ENCODE data around the gene DLG1. TPM values are rescaled to one million over a fixed set of nuclear protein-coding genes. Genes with fewer than 3 reads are reported as not detected.

Gene DLG1
- total and polyA plus RNA-seq, 2 of the 4 experiments (the other 2 are of a cell fraction), result 21.2 to 57.7 TPM

GRCh38 chr3:197014024-197014423, 284.4 kb downstream of the DLG1 start:
- TF ChIP-seq MAZ (IDR thresholded peaks at IDR 0.05; ENCODE audit: borderline replicate concordance, low read depth, low read length), result no peak
- no peak overlapping the region for H3K4me2 ChIP-seq (ENCODE audit: low read depth, low read length)
- no peak overlapping the region for H3K9ac ChIP-seq (ENCODE audit: low read depth, low read length)
- H3K9me3 ChIP-seq (ENCODE audit: control insufficient read depth, insufficient read depth, low read length), result peaks cover 2% of the 10 kb centered on the region; the same call in 1 of the 2 replicates
- no peak overlapping the region for H3K4ac ChIP-seq (ENCODE audit: low read depth, low read length)
- no peak overlapping the region for H2AFZ ChIP-seq (replicated peaks; ENCODE audit: low read length, poor library complexity)
- no peak overlapping the region for H2BK20ac ChIP-seq (ENCODE audit: low read depth, low read length)
- H4K5ac ChIP-seq (ENCODE audit: low read depth, low read length), result no peak overlapping the region
- no peak overlapping the region for H2BK15ac ChIP-seq (ENCODE audit: low read depth, low read length)
- no peak for DNase-seq
- no peak overlapping the region for H3K4me3 ChIP-seq (ENCODE audit: insufficient read depth, low read depth, low read length)
- ATAC-seq (ENCODE audit: low read depth), result no peak
- no peak overlapping the region for H2BK5ac ChIP-seq (ENCODE audit: low read depth, low read length, poor library complexity, severe bottlenecking)
- no peak overlapping the region for H3K18ac ChIP-seq (ENCODE audit: low read depth, low read length)
- no peaks in the 10 kb centered on the region for H3K9me1 ChIP-seq (ENCODE audit: insufficient read depth, low read length)
- H3K79me1 ChIP-seq (ENCODE audit: low read depth in 1 of 2, low read length in 2 of 2), result no peaks in the 10 kb centered on the region
- no peak overlapping the region for H2AK5ac ChIP-seq (ENCODE audit: low read depth, low read length)
- BruUV-seq (replicated peaks), result no TSS peak
- CTCF ChIA-PET, result no interaction called here
- H3K23ac ChIP-seq (ENCODE audit: low read depth, low read length), result no peak overlapping the region
- no peak overlapping the region for H2BK120ac ChIP-seq (ENCODE audit: low read depth, low read length)
- dilution Hi-C loops (cut with HindIII; ENCODE audit: low sequenced_read_pairs, unreplicated experiment) (no loop called here), intact Hi-C loops (cut with micrococcal nuclease) (no loop called here), in situ Hi-C loops (cut with MboI; ENCODE audit: low sequenced_read_pairs) (no loop called here)
- no peak overlapping the region for H3K56ac ChIP-seq (ENCODE audit: extremely low read depth, insufficient read depth, low read length)
- no peak overlapping the region for H4K8ac ChIP-seq (ENCODE audit: low read depth in 2 of 2, low read length in 2 of 2)
- H3K27me3 ChIP-seq (ENCODE audit: control insufficient read depth, insufficient read depth, low read length), result peaks cover 13% of the 10 kb centered on the region
- no peaks in the 10 kb centered on the region for H4K20me1 ChIP-seq (ENCODE audit: insufficient read depth, low read length)
- no peak overlapping the region for H4K91ac ChIP-seq (ENCODE audit: insufficient read depth, low read depth, low read length)
- POLR2A ChIA-PET (ENCODE audit: unreplicated experiment), result no interaction called here
- H3K27ac ChIP-seq (ENCODE audit: insufficient read depth, low read length), result no peak overlapping the region
- no peak overlapping the region for H3K14ac ChIP-seq (replicated peaks; ENCODE audit: low read depth, low read length)
- 100% methylated on average over 3 of the region's 6 CpGs; no CpG with 5 or more reads in 1 of the 2 experiments for WGBS, 2 experiments (ENCODE audit: extremely low coverage in 2 of 2, insufficient read length in 1 of 2)
- H3K4me1 ChIP-seq (ENCODE audit: control insufficient read depth, insufficient read depth, low read length), result no peaks in the 10 kb centered on the region
- H2AK9ac ChIP-seq (replicated peaks; ENCODE audit: low read depth, low read length, poor library complexity), result no peak overlapping the region
- H3K36me3 ChIP-seq (ENCODE audit: control insufficient read depth, insufficient read depth, low read length), result no peaks in the 10 kb centered on the region

Measured in IMR-90 (cell line).